Cardiac fibroblast (primary cell): ENCODE data around the gene GSKIP.

ENCODE experiments used
- DNase-seq, 2 donors: peaks; one replicate each; pipeline versions ENCODE4 v3.0.0 to v3.0.0-alpha.2; 2010; ENCODE audit warnings: low read depth in 2 of 2
- H3K4me3 ChIP-seq, 2 donors: replicated peaks in 1 of 2; 1 replicate in 1 of 2; 2 replicates in 1 of 2; pipeline ENCODE4 v1.5.1; 2011; ENCODE audit warnings: low read depth in 2 of 2, low read length in 2 of 2, mild to moderate bottlenecking in 2 of 2, moderate library complexity in 1 of 2
- CTCF ChIP-seq: IDR thresholded peaks from one replicate; pipeline ENCODE4 v1.5.1; 2011; ENCODE audit warnings: low read depth, mild to moderate bottlenecking, low read length, inconsistent platforms

GSKIP gene

GRCh38 chr14:96398921-96399320, 35.6 kb downstream of the GSKIP start:
- no peak for DNase-seq
- TF ChIP-seq CTCF = no peak
- no peak overlapping the region for H3K4me3 ChIP-seq

DNA sequence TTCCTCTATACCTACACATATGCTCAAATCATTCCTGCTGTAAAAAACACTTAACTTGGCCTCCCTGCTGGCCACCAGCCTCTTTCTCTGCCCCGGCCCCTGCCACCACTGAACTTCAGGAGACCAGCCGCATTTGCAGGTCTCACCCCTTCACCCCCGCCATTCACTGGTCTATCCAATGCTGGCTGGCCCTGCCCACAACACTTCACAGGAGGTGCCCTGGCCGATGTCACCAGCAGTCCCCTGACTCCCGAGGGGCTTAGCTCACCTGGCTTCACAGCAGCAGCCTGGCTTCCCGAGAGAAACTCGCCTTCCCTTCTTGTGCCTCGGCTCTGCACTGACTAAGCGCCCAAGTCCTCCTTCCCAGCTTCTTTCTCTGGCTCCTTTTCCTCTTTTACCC, 36.1 kb downstream of the GSKIP start:
- no peak overlapping the region for H3K4me3 ChIP-seq
- no peak for TF ChIP-seq CTCF
- no peak for DNase-seq

GRCh38 chr14:96400495-96400894, 37.2 kb downstream of the GSKIP start:
- H3K4me3 ChIP-seq = no peak overlapping the region
- TF ChIP-seq CTCF = no peak
- DNase-seq = no peak

DNA sequence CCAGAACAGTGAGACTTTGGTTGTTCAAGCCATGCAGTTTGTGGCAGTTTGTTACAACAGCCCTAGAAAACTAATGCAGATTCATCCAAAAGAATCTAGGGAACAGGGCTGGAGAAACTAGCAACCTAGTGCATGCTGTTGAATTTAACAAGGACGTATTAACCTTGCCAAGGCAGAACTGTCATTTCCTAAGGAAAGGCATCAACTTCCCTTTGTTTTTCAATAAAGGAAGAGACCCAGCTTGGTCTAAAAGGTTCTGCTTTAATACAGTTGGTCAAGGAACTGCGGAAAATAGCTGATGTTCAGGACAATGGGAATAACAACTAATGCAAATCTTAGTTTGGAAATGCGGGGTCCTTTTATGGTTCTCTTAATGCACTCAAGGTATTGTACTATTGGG, 40.1 kb downstream of the GSKIP start:
- no peak for TF ChIP-seq CTCF
- DNase-seq = no peak
- H3K4me3 ChIP-seq = no peak overlapping the region

- DNase-seq = no peak
- no peak for TF ChIP-seq CTCF
Observed at GRCh38 chr14:96405677-96406076, 42.4 kb downstream of the GSKIP start.

DNA sequence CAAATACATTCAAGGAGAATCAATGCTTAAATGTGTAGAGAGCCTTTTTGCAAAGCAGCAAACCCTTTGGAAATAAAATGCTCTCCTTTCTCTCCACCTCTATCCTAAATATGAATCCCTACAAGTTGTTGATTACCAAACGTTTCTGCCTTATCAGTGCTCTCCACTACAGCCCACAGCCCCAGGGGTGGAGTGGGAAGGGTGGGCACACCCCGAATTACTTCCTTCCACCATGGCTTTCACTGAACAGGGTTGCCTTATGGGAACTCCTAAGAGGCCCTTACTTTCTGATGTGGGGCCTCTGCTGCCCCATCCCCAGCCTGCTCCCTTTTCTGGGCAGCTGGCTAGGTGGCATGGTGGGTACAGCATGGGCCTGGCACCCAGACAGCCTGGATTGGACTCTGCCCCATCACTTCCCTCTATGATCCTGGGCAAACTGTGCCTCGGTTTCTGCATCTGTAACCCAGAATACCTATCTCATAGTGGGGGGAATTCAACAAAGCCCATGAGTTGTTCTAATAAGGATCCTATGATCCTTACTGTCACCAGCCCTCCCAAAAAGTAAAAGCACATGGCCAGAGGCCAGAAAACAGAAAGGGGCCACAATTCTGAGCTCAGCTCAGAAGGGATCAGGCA, 44.7 kb downstream of the GSKIP start:
- no peak overlapping the region for H3K4me3 ChIP-seq
- no peak for TF ChIP-seq CTCF

More at GRCh38 chr14:96405677-96406076, 42.4 kb downstream of the GSKIP start:
- no peak overlapping the region for H3K4me3 ChIP-seq

DNA sequence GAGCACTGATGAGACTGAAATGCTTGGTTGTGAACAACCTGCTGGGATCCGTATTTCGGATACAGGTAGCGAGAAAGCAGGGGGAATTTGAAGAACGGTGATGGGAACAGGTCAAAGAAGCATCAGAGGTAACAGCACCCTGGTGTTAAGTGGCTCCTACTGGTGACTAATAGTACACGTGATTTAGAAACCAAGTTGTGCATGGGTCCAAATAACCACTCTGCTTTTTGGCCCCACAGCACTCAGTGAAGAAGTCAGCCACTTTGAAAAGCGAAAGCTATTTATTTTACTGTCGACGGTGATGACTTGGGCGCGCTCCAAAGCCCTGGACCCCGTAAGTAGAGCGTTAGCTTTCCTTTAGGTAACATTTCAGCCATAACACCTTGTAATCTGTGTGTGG, 45.3 kb downstream of the GSKIP start:
- TF ChIP-seq CTCF = no peak
- H3K4me3 ChIP-seq = no peak overlapping the region
- DNase-seq = no peak

More for the DNA sequence above, 44.7 kb downstream of the GSKIP start:
- no peak for DNase-seq
